Measurements from ENCODE around the gene KCNN4. TPM values are rescaled to one million over a fixed set of nuclear protein-coding genes. Genes with fewer than 3 reads are reported as not detected.

Gene KCNN4
- total RNA-seq, 1 donor: 39.9 TPM

- DNase-seq (ENCODE audit: low read depth): peak; percentile 78
- peak overlapping the region; percentile 9 for H3K4me3 ChIP-seq (ENCODE audit: low read depth, low read length)
- peak; percentile 100 for TF ChIP-seq CTCF (IDR thresholded peaks at IDR 0.05; ENCODE audit: insufficient read depth, low read length)
These were observed 4.4 kb upstream of the KCNN4 start for GRCh38 chr19:43784981-43785808.

- TF ChIP-seq CTCF (IDR thresholded peaks at IDR 0.05; ENCODE audit: insufficient read depth, low read length): no peak
- H3K4me3 ChIP-seq (ENCODE audit: low read depth, low read length): no peak overlapping the region
- DNase-seq (ENCODE audit: low read depth): peak; percentile 86
These were observed 3.6 kb upstream of the KCNN4 start for GRCh38 chr19:43784241-43784980.

- TF ChIP-seq CTCF (IDR thresholded peaks at IDR 0.05; ENCODE audit: insufficient read depth, low read length): no peak
- H3K4me3 ChIP-seq (ENCODE audit: low read depth, low read length): no peak overlapping the region
- no peak for DNase-seq (ENCODE audit: low read depth)
These were observed 2.9 kb upstream of the KCNN4 start for GRCh38 chr19:43783636-43784035.

GRCh38 chr19:43782689-43783231 lies 2.0 kb upstream of the KCNN4 start:
- H3K4me3 ChIP-seq (ENCODE audit: low read depth, low read length): no peak overlapping the region
- no peak for DNase-seq (ENCODE audit: low read depth)
- TF ChIP-seq CTCF (IDR thresholded peaks at IDR 0.05; ENCODE audit: insufficient read depth, low read length): no peak

- no peak for DNase-seq (ENCODE audit: low read depth)
- H3K4me3 ChIP-seq (ENCODE audit: low read depth, low read length): no peak overlapping the region
- no peak for TF ChIP-seq CTCF (IDR thresholded peaks at IDR 0.05; ENCODE audit: insufficient read depth, low read length)
These were observed 1.5 kb upstream of the KCNN4 start for GRCh38 chr19:43782311-43782660.

- DNase-seq (ENCODE audit: low read depth): no peak
- H3K4me3 ChIP-seq (ENCODE audit: low read depth, low read length): no peak overlapping the region
- TF ChIP-seq CTCF (IDR thresholded peaks at IDR 0.05; ENCODE audit: insufficient read depth, low read length): no peak
These were observed 997 bp upstream of the KCNN4 start for GRCh38 chr19:43781630-43782310.

Measured in fibroblast of the aortic adventitia (primary cell).